ENCODE measurements around the gene SLC49A4.

Gene SLC49A4

DNA sequence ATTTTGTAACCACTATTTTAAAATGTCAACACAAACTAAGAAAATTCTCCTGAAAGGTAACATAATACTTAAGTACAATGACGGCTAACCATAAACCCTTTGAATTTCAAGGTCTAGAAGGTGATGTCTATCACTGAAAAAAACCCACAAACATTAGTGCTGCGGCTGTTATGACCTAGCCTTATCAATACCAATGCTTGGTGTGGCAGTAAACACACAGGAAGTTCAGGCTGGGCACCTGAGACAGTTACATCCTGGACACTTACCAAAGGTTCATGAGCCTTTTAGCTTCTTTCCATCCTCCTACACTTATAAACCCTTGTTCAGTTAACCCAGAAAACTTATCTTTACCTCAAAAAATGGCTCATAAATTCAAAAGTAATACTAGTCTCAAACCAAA, 7.0 kb upstream of the SLC49A4 start:
- no peak for DNase-seq

DNA sequence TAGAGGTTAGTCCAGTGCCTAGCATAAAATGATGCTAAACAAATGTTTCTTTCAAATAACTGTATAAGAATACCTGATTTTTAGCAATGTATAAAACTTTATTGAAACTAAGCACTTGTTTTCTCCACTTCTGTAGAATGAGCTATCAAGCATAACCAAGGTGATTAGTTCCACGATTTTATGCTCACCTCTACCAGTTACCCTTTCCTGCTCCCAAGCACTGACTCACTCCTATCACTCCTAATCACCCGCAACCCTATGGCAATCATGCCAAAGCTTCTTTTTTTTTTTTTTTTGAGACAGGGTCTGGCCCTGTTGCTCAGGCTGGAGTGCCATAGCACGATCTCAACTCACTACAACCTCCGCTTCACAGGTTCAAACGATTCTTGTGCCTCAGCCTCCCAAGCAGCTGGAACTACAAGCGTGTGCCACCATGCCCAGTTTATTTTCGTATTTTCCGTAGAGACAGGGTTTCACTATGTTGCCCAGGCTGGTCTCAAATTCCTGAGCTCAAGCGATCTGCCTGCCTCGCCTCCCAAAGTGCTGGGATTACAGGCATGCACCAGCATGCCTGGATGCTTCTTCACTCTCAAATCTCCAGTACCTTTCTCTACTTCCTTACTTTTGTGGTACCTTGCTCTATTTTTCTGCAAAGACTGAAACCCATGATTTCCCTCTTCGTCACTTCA, 5.1 kb upstream of the SLC49A4 start:
- DNase-seq: no peak

DNA sequence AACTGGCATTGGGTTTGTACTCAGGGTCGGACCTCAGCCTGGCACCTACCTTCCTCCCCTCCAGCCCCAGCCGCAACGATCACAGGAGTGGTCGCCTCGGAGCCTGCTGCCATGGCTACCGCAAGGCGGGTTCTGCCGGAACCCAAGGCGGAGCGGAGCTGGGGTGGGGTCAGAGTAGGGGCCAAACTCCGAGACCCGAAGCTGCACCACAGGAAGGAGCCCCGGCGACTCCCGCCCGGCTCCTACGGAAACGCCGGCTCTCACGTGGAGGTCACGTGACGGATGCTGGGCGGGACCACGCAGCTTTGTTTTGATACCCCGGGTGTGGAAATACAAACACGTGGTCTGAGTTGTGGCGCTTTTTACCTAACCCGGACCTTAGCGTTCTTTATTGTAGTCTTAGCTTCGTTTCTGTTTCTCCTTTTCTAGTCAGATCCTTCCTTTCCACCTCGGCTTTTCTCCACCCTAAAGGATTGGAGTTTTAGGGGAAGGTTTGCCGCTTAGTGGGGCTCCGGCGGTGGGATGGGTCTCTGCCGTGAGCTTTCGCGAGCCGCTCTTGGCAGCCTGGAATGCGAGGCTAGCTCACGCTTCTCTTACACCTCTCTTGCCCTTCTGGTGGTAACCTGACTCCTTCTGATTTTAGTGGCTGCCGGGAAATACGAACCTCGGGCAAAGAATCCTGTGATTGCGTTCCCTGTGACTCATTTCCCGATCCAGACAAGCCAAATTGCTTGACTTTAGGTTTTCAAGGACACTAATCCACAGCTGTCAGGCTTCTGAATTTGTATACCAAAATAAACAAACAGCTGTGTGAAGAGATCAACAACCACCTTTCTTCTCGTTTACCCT, 1.1 kb upstream of the SLC49A4 start, which contains the start of gene HSPBAP1:
Gene HSPBAP1 (minus strand): TSS at position 264 of the 849 bp plus-strand sequence. CDS start 151 bp downstream, at position 113.
- DNase-seq: peak; percentile 92

DNA sequence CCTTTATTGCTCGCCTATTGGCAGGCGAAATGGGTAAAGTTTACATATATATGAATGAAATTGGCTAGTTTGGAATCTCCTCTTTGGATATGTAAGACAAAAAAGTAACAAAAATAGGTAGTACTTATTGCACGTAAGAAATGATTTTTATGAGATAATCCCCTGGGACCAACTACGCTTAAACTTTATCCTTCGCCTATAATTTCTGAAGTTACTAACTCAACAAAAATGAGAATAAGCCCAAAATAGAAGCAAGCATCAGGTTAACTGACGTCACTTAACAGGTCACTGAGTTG, 438 bp upstream of the SLC49A4 start:
- no peak for DNase-seq

DNA sequence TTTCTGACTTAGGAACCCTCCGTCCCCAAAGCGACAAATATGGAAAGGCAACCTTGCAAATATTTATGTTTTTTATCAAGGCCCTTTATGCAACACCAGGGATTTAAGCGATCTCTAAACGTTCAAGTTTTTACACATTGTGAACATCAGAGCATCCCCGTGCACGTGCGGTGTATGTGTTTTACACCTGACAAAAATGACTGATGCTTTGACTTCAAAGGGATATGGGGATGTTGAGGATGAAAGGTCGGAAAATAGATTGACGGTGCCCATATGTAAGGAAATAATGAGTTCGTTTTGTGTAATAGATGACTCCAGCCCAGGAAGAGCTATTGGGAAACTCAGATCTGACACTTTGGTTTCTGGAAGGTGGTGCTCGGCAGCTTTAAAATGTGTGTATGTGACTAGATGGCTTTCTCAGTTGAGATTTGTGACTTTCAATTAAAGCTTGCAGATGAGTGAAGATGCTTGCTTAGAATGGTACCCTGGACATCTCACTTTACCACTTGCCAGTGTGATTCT, 866 bp downstream of the SLC49A4 start:
- peak; percentile 9 for DNase-seq

DNA sequence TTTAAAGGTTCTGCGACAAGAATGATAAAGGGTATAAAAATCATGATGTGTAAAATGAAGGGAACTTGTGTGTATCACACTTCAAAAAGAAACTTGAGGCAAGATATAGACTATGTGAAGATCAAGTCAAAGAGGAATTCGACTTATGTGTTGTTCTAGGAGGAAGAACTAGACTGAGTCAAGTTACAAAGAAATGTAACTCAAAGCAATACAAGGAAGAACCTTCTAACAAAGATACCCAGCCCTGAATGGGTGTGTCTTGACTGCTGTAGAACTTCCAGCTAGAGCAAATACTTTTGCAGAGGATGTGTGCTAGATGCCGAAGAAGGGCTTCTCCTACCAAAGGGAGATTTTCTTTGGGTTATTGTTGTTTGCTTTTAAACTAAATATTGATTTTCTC, 2.4 kb downstream of the SLC49A4 start:
- DNase-seq: peak; percentile 17

DNA sequence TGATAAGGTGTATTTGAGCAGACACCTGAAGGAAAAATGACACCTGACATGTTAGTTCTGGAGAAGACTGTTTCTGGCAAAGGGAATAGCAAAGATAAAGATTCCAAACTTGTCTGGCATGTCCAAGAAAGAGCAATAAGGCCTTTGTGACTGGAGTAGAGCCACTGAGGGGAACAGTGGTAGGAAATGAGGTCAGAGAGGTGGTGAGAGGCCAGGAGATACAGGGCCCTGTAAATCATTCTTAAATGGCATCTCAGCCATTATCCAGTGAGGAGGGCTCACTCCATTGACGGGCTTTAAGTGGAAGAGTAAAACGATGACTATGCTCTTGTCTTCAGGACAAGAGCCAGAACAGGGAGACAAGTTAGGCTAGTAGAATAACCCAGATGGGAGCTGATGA, 4.5 kb downstream of the SLC49A4 start:
- DNase-seq: no peak

DNA sequence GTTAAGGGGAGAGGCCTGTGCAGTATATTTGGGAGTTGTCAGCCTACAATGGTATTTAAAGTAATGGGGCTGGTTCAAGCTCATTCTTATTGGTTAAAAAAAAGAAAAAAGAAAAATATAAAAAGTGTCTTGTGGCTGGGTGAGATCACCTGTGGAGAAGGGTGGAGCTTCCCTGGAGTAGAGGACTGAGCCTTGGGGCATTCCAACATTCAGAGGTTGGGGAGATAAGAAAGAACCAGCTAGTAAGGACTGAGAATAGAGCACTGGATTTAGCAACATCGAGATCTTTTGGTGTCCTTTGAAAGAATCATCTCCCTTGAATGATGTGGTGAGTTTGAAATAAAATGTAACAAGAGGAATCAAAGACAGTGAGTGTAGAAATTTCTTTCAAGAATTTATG, 5.2 kb downstream of the SLC49A4 start:
- DNase-seq: no peak

DNA sequence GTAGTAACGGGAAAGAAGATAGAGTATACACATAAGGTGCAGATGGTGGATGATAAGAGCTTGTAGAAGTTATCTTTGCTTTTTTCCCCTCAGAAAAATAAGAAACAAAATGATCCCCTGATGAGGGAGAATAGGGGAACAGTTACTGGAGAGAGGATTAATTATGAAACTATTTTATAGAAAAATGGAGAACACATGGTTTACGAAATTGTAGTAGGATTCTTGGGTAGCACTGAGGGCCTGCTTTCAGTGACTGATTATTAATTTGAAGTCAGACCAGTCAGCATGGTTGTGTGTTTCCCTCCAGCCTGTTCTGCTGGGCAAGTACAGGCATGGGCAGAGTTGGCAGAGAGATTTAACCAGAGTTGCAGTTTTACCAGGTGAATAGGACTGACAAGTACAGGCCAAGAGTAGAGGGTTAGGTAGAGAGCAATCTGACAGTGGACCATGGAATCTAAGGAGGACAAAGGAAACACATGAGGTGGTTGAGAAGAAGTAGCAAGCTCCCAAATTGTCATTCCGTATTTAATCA, 5.9 kb downstream of the SLC49A4 start:
- no peak for DNase-seq

DNA sequence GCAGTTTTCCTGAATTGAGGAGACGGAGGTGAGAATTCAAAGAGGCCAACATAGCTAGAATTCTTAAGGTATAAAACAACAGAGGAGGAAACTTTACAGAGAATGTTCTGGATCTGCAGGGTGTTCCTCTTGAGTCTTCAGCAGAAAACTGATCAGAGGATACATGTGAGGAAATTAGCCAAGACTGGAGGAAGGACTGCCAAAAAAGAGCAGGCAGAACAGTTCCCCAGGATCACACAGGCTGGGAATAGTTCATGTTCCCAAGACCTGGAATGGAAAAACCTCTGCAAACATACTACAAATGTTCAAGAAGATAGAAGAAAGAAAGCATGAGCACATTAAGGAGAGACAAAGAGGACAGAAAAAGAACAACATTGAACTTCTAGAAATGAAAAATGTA, 7.5 kb downstream of the SLC49A4 start:
- no peak for DNase-seq

DNA sequence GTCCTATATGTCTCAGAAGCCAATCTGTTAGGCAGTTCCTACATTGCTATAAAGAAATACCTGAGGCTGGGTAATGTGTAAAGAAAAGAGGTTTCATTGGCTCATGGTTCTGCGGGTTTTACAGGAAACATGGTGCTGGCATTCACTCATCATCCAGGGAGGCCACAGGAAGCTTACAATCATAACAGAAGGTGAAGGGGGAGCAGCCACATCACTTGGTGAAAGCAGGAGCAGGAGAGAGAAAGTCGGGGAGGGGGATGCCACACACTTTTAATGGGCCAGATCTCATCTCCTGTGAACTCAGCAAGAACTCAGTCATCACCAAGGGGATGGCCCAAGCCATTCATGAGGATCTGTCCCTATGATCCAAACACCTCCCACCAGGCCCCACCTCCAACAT, 9.1 kb downstream of the SLC49A4 start:
- DNase-seq: peak; percentile 16

DNA sequence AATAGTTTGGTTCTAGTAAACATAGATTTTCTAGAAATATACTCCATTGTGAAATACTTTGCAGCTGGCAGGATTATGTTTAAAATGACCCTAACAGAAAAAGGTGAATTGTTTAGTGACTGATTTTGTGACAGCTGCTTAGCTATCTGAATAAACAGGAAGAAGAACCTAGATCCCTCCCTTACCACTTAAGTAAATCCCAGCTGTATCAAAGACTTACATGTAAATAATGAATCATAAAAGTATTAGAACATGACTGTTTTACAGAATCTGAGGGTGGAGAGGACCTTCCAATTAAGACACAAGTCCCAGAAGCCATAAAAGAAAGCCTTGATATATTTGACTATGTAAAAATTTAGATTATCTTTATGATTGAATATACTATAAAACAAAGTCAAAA, 15.9 kb downstream of the SLC49A4 start:
- DNase-seq: no peak

DNA sequence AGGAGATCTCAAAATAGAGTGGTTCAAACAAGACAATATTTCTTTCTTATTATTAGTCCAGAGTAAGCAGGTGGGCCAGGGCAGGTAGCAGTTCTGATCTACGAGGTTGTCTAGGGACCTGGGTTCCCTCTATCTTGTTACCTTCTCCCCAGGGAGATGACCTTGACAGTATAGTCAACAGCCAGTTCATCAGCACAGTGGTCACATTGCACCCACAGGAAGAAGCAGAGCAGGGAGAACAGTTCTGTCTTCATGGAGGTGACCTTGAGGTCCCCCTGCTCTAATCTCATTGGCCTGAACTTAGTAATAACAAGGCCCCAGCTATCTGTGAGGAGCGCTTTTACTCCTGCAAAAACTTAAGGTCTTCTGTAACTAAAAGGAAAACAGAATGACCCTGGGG, 21.7 kb downstream of the SLC49A4 start:
- no peak for DNase-seq

DNA sequence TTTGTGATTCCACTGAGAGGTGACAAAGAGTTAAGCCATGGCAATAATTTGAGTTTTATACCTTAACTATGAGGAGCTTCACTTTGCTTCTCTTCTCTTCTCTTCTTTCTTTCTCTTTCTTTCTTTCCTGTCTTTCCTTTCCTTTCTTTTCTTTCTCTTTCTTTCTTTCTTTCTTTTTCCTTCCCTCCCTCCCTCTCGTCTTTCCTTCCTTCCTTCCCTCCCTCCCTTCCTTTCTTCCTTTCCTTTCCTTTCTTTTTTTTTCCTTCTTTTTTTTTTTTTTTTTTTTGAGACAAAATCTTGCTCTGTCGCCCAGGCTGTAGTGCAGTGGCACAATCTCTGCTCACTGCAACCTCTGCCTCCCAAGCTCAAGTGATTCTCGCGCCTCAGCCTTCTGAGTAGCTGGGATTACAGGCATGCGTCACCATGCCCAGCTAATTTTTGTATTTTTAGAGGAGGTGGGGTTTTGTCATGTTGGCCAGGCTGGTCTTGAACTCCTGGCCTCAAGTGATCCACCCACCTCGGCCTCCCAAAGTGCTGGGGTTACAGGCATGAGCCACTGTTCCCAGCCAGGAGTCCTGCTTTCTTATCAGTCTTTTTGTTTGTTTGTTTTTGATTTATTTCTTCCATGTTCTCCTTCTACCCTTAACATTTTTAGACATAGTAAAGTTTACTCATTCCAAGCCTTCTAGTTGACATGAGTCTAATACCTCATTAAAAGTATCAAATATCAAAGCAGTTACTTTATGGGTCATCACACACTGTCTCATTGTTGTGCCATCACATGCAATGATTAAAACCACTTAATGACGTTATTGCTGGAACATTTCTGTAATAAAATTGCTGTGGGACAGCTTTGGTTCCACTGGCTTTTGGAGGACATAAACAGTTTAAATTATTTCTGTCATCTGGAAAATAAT, 29.9 kb downstream of the SLC49A4 start:
- DNase-seq: no peak

DNA sequence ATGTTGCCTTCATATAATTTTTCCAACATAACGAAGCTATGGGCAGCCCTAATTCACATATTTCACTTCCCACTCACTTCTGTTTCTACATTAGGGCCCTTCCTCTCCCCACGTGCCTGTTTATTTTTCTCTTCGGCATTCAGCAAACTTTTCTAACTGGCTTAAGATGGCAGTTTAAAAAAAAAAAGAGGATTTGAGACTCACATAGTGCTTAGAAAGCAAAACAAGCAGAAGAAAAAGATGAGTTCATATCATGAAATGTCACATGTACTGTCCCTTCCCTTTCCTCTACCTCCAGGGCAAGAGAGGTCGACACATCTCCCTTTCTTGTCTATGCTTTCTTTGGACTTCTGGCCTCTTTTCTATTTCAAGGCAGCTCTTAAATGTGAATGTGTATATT, 30.6 kb downstream of the SLC49A4 start:
- DNase-seq: no peak

DNA sequence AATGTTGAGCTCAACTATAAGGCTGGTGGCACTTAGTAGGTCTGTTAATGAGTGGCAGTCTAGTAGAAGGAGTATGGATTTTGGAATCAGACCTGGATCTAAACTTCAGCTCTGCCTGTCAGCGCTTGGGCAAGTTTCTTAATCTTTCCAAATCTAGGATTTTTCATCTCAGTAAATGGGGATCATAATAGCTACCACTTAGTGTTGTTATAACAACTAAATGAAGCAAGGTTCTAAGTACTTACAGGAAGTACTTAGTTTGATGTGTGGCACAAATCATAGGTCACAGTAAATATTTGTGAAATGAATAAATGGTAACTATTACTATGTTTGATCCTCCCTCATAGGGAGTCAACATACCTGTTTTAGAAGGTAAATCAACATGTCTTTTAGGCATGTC, 31.4 kb downstream of the SLC49A4 start:
- DNase-seq: no peak

DNA sequence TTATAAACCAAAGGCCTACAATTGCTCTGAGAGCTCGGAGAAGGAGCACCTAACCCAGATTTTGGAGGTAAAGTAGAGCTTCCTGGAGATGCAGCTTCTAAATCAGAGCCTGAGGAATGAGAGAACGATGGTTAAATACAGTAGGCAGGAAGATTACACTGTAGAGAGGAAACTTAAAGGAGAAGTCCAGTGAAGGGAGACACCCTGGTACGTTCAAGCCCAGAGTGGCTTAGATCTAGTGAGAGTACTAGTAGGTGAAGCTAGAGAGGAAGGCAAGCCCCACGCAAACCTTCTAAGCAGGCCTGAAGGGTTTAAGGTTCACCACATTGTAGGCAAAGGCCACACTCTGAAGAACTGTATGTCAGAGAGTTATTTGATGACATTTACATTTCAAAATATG, 33.4 kb downstream of the SLC49A4 start:
- DNase-seq: no peak

DNA sequence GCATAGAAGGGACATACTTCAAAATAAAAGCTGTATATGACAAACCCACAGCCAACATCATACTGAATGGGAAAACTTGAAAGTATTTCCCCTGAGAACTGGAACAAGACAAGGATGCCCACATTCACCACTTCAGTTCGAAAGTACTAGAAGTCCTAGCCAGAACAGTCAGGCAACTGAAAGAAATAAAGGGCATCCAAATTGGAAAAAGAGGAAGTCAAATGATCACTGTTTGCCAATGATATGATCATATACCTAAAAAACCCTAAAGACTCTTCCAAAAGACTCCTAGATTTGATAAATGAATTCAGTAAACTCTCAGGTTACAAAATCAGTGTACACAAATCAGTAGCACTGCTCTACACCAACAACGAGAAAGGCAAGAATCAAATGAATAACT, 40.7 kb downstream of the SLC49A4 start:
- no peak for DNase-seq

DNA sequence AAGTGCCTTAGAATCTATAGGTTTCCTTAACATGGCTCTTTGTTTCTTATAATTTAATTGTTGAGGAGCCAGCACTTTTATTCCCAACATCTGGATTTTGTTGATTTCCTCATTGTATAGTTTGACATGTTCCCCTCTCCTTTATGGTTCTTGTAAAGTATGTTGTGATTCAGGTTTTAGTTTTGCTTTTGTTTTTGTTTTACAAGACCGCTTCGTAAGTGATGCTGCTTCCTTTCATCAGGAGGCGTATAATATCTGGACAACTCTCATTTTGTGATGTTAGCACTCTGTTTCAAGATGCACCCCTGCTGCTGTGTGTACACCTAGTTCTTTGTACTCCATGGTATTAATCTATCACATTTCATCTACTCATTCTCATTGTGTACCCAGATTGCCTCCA, 48.7 kb downstream of the SLC49A4 start:
- DNase-seq: no peak

DNA sequence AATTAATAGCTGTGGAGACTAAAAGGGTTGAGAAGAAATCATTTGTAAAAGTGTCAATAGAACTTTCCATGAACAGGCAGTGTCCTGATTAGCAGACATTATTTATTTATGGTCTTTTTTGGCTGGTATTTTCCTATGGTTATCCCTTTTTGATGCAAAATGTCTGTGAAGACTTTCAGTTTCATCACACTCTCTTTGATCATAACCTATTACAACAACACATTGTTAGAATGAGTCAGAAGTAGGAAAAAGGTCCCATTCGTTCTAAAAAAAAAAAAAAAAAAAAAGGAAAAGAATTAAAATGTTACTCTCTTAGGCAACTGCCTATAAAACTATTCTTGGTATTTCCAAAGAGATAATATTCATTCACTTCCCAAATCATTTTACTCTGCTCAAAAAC, 62.1 kb downstream of the SLC49A4 start:
- no peak for DNase-seq

DNA sequence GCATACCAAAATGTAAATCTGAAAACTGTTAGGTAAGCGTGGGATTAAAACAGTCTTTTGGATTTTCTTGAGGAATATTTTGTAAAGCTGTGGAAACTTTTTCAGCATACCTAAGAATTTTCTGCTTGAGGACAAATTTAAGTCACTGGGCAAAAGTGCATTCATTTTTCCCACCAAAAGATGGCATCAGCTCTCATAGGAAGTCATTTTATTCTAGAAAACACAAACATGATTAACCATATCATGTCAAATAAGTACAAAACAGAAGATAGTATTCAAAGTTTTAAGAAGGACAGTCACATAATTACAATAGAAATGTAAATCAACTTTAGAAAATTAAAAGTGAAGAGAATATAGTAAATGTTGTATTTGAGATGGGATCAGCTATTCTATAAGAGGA, 63.5 kb downstream of the SLC49A4 start:
- no peak for DNase-seq

DNA sequence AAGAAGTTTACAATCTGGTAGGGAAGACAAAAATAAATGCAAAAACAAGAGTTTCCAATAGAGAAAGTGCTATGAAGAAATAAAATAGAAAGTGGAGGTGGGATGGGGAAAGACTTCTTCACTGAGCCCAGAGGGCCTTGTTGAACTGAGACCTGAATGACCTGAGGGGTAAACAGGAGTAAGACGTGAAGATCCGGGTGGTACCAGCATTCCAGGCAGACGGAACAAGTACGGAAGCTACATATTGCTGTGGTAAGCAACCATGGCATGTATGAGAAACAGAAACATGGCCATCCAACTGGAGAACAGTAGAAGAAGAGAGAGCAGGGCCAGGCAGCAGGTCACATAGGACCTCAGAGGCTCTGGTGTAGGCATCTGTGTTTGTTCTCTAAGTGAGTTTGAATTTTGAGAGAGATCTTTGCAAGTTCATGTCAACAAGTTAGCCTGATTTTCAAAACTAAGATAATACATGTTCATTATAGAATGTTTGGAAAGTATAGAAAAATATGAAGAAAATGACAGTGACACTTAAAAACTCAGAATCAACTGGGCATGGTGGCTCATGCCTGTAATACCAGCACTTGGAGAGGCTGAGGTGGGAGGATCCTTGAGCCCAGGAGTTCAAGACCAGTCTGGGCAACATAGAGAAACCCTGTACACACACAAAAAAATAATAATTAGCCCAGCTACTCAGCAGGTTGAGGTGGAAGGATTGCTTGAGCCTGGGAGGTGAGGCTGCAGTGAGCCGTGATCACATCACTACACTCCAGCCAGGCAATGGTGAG, 64.3 kb downstream of the SLC49A4 start:
- DNase-seq: no peak
